Renal pelvis (tissue), 4 donors: ENCODE results near the gene PRDX1. TPM values are rescaled to one million over a fixed set of nuclear protein-coding genes. Genes with fewer than 3 reads are reported as not detected.
"Not testable (repeated sequence)": the region's sequence is repeated elsewhere in the genome, so short reads cannot be mapped to it uniquely, and the experiment has no call there.

Experiments used
- DNase-seq: peaks from one replicate; pipeline ENCODE4 v3.0.0-alpha.2; 2013
- polyA plus RNA-seq, 3 donors: library from polyadenylated mRNA; unstranded; fragments of 120-200 nt; gene quantifications; one replicate each; pipeline ENCODE4 v1.2.1, GENCODE V29; 2013; ENCODE audit not compliant: insufficient read length in 3 of 3

Gene PRDX1
- polyA plus RNA-seq, 3 donors = 300 to 331 (median 314) TPM

DNA sequence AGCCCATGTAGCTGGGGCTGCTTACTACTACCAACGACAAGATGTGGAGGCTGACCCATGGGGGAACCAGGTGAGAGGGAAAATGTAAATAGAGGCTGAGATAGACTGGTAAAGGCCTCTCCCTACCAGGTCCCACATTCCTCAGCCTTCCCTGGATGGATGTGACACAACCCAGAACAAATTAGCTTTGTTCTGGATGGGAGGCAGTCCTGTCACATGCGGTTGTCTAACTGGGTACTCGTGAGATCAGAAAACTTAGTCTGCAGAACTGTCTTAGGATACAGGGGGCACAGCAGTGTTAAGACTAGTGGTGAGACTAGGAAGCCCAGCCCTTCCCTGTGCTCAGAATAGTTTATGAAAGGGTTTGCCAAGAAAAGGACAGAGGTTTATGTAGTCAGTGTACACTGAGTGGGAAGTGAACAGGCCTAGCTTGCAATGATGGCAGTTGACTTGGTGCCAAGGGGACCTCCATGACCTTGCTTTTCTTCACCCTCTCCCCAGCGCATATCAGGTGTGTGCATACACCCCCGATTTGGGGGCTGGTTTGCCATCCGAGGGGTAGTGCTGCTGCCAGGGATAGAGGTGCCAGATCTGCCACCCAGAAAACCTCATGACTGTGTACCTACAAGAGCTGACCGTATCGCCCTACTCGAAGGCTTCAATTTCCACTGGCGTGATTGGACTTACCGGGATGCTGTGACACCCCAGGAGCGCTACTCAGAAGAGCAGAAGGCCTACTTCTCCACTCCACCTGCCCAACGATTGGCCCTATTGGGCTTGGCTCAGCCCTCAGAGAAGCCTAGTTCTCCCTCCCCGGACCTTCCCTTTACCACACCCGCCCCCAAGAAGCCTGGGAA is 13.2 kb downstream of the PRDX1 start:
- DNase-seq = no peak

DNA sequence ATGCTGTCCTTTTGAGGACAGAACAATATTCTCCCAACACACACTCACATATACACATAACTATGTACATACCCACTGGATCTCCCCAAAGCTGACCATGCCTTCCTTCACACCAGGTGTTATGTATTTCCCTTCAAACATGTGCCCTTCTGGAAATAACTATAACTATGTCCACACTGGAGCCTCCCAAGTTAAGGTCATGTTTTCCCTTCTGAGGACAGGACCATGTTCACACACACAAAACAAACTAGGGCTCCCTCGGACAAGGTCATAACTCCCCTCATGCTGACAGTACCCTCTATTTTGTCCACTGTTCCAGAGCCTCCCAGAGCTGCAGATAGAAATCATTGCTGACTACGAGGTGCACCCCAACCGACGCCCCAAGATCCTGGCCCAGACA is 13.8 kb downstream of the PRDX1 start:
- no peak for DNase-seq

DNA sequence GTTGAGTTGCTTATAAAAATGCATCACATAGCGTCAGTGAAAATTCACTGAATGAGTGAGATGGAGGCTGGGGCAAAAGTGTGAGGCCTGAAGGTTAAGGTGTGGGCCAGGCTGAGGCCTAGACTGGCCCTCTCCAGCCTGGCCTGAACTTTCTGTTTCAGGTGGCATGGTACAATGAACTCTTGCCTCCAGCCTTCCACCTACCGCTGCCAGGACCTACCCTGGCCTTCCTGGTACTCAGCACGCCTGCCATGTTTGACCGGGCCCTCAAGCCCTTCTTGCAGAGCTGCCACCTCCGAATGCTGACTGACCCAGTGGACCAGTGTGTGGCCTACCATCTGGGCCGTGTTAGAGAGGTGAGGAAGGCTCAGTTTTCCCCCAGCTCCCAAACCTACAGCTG is 14.5 kb downstream of the PRDX1 start:
- no peak for DNase-seq

DNA sequence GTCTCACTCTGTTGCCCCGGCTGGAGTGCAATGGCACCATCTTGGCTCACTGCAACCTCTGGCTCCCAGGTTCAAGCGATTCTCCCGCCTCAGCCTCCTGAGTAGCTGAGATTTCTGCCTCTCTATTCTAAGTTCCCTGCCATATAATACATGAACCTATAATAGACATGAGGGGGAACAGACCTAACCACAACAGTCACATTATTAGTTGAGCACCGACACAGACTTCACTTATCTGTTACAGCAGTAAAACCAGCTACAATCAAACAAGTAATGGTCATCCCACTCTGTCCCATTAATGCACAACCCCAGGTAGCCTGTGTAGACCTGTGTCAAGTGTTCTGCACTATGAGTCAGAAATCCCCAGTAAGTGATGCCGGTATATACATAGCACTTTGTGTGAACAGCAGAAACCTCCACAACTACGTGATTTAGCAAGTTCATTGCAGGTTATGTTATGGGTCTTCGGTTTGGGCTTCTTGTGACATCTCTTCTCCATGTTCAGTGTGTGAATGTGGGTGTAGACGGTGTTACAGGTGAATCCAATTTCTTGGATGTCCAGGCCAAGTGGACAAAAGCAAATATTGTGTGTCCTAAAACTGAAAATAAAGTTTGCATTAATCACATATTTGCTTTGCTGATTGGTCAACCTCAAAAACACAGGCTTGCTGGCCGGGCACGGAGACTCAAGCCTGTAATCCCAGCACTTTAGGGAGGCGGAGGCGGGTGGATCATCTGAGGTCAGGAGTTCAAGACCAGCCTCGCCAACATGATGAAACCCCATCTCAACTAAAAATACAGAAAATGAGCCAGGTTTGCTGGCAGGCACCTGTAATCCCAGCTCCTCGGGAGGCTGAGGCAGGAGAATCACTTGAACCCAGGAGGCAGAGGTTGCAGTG is 18.0 kb downstream of the PRDX1 start:
- DNase-seq = no peak

DNA sequence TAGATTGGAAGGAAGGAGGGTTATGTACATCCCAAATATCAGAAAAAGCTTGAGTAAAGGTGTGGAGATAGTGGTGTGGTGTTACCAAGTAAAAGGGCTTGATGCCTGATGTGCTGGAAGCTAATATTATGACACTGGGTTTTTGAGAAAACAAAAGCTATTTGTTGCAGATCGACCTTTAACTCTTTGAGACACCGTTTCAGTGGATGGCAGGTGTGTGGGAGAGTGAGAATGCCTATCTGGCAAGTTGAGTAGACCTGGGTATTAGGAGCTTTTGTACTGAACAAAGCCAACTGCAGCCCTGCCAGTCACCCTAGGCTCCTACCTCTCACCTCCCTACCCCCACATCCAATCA is 20.2 kb downstream of the PRDX1 start:
- no peak for DNase-seq

DNA sequence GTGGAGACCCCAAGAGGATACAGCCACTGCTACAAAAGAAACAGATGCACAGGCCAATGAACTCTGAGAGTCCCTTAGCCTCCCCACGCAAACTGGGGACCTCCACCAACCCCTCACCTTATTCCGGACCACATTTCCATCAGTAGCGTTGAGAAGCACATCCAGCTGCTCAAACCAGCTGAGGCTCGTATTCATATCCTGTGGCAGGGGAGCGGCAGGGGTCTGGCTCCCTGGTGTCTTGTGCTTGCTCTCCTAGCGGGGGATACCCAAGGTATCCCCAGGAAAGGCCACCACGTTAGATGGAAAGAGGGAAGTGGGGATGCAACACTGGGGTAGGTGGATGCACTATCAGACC is 22.3 kb downstream of the PRDX1 start:
- no peak for DNase-seq

DNA sequence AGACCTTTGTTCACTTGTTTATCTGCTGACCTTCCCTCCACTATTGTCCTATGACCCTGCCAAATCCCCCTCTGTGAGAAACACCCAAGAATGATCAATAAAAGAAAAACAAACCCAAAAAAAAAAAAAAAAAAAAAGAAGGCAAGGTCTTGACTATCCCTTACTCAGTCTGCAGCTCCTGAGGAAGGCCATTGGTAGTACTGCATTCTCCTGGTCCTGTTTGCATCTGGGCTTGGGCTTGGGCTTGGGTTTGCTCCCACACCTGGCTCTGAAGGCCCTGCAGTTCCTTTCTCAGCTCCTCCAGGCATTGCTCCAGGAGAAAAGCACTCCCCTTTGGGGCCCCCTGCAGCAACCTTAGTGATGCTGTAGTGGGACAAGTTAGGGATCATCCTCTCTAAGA is 23.4 kb downstream of the PRDX1 start:
- no peak for DNase-seq

DNA sequence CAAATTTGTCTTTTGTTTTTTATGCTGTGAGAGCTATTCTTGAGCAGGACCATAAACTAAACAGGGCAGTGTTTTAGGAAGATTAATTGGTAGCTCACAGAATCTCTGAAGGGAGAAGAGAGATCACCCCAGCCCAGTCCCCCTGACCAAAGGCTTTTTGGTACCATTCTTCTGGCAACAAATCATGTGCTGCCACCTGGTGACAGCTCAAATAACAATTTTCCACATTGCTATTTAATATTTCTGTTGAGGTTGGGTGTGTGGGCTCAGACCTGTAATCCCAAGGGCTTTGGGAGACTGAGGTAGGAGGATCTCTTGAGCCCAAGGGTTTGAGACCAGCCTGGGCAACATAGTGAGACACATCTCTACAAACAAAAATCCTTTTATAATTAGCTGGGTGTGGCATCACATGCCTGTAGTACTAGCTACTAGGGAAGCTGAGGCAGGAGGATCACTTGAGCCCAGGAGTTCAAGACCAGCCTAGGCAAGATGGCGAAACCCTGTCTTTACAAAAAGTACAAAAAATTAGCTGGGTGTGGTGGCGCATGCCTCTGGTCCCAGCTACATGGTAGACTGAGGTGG is 28.5 kb downstream of the PRDX1 start:
- DNase-seq = no peak

DNA sequence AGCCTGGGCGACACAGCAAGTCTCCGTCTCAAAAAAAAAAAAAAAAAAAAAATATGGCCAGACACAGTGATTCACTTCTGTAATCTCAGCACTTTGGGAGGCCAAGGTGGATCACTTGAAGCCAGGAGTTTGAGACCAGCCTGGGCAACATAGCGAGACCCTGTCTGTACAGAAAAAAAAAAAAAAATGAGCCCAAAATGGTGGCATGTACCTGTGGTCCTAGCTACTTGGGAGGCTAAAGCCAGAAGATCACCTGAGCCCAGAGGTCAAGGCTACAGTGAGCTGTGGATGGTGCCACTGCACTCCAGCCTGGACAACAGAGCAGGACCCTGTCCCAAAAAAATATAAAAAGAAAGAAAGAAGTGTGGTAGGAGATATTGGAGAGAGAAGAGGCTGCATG is 29.0 kb downstream of the PRDX1 start:
- no peak for DNase-seq

DNA sequence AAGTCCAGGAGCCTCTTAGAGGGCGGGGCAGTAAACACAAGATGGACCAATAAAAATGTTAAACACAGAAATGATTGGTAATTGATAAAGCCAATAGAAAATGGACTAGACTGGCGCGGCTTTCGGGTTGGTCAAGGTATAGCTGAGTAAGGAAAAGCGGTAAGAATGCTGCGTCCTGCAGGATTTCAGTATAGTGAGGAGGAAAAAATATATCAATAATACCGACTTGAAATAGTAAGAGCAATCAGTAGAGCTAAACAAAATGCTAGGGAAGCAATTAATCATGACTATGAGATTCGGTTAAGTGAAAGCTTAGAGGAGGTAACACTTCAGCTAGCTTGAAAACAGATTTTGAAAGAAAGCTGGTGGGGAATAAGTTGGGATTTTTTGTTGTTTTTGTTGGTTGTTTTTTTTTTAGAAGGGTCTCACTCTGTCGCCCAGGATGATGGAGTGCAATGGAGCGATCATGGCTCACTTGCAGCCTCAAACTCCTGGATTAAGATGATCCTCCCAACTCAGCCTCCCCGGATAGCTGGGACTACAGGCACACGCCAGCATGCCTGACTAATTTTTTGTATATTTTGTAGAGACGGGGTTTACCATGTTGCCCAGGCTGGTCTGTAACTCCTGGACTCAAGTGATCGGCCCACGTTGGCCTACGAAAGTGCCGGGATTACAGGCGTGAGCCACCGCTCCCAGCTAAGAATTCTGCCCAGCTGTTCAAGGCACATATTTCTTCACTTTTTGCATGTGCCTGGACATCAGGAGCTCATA is 30.0 kb downstream of the PRDX1 start:
- DNase-seq = no peak

DNA sequence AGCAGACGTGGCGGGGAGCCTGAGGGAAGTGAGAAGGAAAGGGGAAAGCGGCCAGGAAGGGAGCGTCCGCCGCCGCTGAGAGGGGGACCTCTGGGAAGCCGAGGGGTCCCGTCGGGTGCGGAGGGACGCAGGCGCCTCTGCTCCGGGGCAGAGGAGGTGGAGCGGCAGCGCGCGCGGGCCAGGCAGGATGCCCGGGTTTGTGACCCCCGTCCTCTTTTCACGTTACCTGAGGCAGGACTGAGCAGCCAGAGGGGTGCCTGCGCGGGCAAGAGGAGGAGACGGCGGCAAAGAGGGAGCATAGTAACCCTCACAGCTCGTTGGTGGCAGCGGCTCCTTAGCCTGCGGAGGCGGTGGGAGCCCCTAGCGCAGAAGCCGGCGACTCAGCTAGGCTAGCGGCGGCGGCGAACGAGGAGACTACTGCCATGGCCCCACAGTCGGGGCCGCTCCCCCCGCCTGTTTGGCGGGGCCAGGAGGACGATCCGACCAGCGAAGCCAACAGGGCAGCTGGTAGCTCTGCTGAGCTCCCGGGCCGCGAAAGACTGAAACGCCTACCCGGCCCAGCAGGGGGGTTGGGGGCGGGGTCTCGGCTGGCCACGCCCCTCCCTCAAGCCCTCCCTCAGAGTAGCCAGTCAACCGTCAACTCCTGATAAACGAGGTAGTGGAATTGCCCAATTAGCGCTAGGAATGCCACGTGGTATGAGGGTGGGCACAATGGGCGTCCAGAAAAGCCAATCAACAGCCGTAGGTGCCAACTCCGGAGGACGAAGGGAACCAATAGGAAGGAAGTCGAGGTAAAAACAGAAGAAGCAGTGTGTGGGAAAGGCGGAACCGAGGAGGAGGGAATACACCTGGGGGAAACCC is 30.8 kb downstream of the PRDX1 start, which contains the start of gene TESK2:
TSS of gene TESK2 (minus strand) at position 538 of the 861 bp plus-strand sequence. CDS start 33,378 bp downstream, outside the sequence.
- DNase-seq = peak; percentile 99

DNA sequence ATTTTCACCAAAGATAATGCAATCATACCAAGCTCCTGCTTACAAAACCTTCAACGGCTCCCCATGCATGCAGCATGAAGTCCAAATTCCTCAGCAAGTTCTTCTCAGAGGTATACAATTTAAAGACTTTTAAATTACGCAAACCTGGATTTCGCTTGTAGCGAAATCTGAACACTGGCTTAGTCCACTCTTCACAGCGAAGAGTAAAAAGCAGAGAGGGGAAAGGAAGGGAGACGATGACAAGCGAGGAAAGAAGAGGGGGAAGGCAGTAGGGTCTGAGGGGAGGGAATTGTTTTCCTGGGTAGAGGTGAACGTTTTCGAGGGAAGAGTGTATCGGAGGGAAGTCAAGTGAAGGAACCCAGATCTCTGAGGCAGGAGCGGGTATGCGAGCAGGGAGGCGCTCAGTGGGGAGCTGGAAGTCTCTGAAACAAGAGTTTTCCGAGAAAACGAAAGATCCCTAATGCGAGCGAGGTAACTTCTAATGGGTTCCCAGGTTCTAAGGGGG is 31.5 kb downstream of the PRDX1 start:
- DNase-seq = no peak

DNA sequence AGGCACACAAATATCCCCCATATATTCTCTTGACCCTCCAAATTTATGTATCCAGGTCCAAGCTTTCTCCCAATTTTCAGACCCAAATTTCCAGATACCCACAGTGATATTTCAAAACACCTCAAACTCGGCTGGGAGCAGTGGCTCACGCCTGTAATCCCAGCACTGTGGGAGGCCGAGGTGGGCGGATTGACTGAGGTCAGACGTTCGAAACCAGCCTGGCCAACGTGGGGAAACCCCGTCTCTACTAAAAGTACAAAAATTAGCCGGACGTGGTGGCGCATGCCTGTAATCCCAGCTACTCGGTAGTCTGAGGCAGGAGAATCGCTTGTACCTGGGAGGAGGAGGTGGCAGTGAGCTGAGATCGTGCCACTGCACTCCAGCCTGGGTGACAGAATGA is 32.3 kb downstream of the PRDX1 start:
- DNase-seq = not testable (repeated sequence)

DNA sequence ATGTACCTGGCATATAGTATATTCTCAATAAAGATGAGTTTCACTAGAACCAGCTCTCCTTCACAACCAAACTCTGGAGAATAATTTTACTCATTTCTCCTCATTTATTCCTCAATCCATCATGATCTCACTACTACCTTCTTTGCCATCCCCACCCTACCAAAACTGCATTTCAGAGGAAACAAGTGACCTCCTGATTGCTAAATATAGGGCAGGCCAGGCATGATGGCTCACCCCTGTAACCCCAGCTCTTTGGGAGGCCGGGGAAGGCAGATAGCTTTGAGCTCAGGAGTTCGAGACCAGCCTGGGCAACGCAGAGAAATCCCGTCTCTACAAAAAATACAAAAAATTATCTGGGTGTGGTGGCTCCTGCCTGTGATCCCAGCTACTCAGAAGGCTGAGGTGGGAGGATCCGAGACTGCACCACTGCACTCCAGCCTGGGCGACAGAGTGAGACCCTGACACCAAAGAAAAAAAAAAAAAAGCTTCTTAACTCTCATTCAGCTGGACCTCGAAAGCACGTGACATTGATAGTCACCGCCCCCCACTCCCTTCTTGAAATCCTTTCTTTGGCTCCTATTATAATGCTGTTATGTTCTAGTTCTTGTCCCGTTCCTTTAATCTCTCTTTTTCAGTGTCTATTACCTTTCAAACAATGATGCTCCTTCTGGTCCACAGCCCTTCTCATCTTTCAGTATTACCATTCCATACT is 32.9 kb downstream of the PRDX1 start:
- no peak for DNase-seq

DNA sequence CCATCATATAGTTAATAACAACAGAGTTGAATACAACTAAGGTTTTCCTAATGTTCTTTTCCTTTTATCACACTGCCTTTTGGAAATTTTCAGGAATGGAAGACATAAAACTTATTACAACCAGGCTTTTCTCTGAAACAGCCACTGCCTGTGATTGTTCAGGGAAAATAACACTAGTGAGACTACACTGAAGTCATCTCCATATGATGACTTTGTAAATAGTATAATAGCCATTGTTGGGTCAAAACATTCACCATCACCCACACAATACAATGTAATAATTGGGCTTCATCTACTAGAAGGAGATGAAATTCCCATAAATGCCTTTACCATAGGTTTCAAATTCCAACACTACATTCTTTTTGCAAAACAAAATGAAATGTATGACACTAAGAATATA is 35.7 kb downstream of the PRDX1 start:
- no peak for DNase-seq

DNA sequence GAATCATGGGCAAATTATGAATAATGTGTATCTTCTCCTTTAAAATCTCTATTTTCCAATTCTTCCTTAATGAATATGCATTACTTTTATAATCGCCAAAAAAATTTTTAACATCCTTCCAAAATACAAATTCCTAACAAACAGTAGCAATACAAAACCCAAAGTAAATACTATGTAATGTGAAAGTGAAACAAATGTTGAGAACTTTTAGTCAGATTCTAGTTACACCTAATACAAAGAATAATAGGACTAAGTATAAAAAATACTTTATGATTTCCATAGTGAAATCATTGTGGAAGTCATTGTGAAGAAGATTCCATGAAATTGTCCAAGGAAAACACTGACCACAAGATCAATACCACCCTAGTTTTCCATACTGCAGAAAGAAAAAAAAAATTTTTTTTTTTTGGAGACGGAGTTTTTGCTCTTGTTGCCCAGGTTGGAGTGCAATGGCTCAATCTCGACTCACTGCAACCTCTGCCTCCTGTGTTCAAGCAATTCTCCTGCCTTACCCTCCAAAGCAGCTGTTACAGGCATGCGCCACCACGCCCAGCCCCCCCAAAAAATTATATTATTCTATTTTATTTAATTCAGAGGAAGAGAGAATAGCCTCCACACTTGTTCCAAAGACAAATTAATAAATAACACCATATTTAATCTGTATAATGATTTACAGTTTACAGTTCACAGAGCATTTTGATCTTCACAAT is 42.5 kb downstream of the PRDX1 start:
- no peak for DNase-seq

DNA sequence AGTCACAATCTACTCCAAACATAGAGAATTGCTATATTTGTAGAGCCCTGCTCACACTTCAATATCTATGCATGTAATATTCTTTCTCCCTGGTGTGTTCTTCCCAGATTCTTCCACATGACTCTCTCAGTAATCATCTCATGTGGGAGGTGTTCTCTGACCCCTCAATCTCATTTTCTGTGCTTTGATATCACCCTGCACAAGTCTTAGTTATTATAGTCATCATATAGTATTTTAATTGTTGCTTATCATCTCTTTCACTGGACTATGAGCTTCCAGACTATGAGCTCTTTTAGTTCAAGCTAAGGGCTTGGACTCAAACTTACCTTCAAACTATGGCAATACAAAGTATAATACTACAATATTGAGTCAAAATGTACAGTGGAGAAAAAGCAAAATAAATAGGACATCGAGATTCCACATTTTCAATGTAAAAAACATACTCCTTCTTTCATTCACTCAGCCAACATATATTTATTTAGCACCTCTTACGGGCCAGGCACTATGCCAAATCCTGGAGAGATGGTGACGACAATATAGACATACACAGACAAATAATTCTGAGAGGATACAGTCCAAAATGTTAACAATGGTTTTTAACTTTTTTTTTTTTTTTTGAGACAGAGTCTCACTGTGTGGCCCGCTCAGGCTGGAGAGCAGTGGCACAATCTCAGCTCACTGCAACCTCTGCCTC is 43.4 kb downstream of the PRDX1 start:
- no peak for DNase-seq

DNA sequence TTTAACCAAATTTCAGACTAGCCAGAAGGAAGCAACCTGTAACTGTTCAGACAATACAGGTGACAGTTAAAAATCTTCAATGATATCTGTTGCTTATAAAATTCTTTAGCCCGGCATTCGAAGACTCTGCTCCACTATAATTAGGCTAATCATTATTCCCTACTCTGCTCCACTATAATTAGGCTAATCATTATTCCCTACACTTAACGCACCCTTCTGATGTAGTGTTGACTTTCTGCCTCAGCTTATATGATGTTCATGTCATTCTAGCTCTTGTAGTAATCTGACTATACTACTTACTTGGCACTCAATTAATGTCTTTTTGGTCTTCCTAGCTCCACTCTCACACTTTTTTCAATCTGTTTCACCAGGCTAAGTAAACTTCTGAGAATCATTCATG is 44.0 kb downstream of the PRDX1 start:
- DNase-seq = no peak

DNA sequence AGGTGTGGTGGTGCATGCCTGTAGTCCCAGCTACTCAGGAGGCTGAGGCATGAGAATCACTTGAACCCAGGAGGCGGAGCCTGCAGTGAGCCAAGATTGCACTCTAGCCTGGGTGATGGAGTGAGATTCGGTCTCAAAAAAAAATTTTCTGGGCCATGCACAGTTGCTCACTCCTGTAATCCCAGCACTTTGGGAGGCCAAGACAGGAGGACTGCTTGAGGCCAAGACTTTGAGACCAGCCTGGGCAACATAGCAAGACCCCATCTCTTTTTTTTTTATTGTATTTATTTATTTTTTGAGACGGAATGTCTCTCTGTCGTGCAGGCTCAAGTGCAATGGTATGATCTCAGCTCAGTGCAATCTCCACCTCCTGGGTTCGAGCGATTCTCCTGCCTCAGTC is 47.5 kb downstream of the PRDX1 start:
- not testable (repeated sequence) for DNase-seq
